OCI-M2 (cell line): ENCODE measurements around the gene UBASH3B.
A peak's percentile ranks its signal among the peaks of the same experiment; 100 is the strongest.
"Not testable (repeated sequence)": the region's sequence is repeated elsewhere in the genome, so short reads cannot be mapped to it uniquely, and the experiment has no call there.

Experiments used
- DNase-seq: peaks from one replicate; lab custom pipeline; 2025; ENCODE audit not compliant: unreplicated experiment; lab: John Stamatoyannopoulos, UW

UBASH3B gene, protein sequence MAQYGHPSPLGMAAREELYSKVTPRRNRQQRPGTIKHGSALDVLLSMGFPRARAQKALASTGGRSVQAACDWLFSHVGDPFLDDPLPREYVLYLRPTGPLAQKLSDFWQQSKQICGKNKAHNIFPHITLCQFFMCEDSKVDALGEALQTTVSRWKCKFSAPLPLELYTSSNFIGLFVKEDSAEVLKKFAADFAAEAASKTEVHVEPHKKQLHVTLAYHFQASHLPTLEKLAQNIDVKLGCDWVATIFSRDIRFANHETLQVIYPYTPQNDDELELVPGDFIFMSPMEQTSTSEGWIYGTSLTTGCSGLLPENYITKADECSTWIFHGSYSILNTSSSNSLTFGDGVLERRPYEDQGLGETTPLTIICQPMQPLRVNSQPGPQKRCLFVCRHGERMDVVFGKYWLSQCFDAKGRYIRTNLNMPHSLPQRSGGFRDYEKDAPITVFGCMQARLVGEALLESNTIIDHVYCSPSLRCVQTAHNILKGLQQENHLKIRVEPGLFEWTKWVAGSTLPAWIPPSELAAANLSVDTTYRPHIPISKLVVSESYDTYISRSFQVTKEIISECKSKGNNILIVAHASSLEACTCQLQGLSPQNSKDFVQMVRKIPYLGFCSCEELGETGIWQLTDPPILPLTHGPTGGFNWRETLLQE

DNA sequence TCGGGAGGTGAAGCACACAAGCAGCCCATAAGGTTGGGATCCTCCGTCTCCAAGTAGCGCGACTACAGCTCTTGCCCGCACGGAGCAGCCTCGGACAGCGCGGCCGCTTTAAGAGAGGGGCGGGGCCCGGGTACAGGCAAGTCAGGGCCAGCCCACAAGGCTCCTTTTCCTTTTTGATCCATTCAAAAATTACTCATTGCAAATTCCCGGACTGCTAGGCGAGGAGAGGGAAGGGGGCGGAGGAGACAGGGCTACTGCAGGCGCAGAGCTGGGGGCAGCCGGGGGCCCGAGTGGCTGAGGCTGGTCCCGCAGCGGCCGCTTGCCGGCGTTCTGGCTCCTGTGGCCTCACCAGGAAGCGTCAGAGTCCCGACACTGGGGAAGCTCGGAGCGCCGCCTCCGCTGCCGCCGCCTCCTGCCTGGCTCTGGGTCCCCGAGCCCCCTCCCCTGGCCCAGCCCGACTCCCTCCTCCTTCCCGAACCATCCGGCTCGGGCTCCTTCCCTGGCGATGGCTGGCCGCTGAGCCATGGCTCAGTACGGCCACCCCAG lies at the start of gene UBASH3B:
TSS of gene UBASH3B (plus strand) at position 196 of the 546 bp plus-strand sequence. CDS start at position 524, 328 bp downstream.
- DNase-seq: peak; percentile 4

DNA sequence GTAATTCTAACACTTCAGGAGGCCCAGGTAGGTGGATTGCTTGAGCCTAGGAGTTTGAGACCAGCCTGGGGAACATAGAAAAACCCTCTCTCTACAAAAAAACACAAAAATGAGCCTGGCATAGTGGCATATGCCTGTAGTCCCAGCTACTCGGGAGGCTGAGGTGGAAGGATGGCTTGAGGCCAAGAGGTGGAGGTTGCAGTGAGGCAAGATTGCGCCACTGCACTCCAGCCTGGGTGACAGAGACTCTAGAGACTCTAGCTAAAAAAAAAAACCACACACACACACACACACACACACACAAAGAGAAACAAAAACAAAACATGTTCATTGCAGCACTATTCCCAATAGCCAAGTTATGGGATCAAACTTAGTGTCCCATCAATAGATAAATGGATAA lies 48.4 kb upstream of the UBASH3B start:
- DNase-seq: not testable (repeated sequence)

DNA sequence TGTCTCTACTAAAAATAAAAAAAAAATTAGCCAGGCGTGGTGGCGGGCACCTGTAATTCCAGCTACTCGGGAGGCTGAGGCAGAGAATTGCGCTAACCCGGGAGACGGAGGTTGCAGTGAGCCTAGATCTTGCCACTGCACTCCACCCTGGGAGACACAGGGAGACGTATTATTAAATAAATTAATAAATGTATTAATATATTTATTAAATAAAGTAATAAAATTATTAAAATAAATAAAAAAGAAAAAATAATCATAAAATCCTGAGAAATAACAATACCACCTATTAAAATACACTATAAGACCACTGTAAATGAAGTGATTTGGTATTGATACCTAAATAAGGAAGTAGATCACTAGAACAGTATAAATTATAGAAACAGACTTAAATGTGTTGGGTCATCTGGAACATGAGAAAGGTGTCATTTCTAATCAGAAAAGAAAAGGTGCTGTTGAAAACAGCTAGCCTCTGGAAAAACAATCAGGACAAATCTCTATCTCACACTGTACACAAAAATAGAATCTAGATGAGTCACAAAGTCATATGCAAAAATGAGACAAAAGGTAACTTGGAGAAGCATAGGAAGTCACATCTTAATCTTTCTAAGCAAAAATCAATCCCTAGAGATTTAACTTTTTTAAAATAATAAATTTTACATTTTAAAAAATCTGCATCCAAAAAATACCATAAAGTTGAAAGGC lies 43.2 kb upstream of the UBASH3B start:
- DNase-seq: no peak

DNA sequence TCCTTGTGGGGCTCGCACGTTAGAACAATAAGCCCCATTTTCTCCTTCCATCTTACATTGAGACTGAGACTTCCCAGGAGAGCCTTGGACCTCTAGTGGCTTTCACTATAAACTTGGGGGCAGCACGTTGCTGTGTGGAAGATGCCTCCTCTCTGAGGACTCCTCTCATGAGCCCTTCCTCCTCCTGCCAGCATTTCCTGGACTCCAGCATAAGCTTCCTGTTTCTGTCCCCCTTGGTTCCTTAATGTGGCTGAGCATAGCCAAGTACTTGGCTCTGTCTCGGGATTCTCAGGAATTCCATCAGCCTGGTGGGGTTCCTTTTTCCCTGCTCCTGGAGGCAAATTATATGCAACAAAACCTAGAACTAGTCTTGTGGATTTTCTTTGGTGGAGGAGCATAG lies 38.8 kb upstream of the UBASH3B start:
- no peak for DNase-seq

DNA sequence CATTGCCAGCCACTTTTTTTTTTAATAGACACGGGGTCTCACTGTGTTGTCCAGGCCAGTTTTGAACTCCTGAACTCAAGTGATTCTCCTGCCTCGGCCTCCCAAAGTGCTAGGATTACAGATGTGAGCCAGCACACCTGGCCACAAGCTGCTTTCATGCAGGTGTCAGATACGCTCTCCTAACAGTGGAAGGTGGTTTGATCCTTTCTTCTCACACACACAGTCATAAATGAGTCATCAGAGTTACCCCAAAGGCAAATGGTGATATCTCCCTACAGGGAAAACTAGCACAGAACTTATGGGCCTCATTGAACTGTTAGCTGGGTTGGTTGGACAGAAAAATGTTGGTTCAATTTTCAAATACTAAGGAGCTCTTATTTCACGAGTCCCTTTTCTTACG lies 38.2 kb upstream of the UBASH3B start:
- DNase-seq: no peak

DNA sequence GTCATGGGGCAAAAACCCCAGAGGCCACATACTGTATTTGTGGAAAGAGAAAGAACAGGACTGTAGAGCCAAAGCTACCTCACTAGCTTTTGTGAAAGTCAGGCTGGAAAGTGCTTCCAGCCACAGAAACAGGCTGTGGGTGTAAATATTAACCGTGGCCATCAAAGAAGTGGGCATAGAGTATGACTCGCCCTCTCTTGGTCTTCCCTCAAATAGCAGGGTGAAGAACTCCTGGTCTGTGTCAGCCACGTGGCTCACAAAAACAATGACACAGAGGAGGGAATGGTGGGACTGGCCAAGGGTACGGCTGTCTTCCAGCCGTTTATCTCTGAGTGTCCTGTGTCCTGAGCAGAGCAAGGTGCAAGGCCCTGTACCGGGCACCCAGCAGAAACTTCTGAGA lies 37.6 kb upstream of the UBASH3B start:
- DNase-seq: no peak

DNA sequence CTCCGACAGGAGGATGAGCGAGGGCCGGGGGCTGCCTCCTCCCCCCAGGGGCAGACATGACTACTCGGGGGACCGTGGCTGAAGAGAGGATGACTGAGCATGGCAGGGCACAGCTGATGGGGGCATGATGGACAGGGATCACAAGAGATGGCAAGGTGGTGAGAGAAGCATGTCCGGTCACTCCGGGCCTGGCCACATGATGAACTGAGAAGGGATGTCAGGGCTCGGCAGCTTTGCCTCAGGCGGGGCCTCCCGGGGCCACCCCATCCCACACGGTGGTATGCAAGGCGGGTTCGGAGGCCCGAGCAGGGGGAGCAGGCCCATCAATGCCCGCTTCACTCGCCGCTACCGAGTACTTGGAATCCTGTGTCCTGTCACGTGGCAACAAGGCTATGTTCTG lies 36.6 kb upstream of the UBASH3B start:
- no peak for DNase-seq

DNA sequence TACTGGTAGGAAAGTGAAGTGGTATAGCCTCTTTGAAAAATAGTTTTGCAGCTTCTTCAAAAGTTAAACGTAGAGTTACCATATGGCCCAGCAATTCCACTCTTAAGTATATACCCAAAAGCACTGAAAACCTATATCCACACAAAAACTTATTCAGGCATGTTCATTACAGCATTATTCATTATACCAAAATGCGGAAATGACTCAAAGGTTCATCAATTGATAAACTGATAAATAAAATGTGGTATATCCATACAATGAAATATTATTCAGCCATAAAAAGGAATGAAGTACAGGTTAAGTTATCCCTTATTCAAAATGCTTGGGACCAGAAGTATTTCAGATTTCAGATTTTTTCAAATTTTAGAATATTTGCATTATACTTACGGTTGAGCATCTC lies 35.8 kb upstream of the UBASH3B start:
- no peak for DNase-seq

DNA sequence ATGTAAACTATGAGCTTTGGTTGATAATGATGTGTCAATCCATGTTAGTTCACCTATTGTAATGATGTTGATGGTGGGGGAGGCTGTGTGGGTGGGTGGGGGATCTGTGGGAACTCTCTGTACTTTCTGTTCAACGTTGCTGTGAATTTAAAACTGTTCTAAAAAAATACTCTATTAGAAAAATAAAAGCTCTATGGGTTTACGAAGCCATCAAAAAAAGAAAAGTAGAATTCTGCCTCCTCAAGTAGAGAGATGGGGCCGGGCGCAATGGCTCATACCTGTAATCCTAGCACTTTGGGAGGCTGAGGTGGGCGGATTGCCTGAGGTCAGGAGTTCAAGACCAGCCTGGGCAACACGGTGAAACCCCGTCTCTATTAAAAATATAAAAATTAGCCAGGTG lies 30.0 kb upstream of the UBASH3B start:
- not testable (repeated sequence) for DNase-seq

DNA sequence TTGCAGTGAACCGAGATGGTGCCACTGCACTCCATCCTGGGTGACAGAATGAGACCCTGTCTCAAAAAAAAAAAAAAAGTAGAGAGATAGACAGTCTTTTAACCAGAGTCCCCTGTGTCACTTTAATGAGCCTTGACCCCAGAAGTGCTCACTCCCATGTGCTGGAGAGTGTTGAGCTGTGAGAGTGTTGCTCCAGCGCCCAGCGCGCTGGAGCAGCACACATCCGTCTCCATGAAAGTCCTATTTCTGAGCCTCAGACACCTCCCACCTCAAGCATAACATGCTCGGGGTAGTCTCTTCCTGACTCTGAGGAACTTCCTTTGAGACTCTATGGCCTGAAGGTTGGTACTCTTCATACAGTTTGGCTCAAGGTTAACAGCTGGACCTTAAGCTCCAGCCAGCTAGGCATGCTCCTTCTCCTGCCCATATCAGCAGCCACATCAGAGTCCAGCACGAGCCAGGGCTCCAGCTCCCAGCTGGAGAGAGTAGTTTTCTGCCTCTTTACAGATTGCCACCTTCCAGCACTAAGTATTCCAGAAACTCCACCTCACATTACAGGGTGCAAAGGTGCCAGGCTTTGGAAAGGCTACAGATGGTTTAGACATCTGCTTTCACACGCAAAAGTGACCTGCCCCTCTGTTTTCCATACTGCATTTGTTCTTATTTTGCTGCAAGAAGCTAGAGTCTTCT lies 29.4 kb upstream of the UBASH3B start:
- no peak for DNase-seq

DNA sequence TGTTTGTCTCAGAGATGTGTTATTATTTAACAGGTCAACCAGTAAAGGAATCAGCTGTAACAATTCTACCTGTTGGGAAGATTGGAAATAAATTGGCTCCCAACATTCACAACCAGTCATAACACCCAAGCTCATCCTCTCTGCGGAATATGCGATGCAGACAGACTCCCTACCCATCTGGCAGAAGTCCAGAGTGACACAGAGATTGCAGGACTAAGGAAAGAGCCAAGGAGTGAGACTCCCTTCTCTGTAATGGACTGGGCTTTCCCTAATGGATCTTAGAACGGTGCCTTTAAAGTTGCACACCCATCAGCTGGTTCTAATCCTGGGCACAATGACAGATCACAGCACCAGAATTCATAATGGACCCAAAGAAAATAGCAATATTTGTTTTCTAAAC lies 27.8 kb upstream of the UBASH3B start:
- no peak for DNase-seq

DNA sequence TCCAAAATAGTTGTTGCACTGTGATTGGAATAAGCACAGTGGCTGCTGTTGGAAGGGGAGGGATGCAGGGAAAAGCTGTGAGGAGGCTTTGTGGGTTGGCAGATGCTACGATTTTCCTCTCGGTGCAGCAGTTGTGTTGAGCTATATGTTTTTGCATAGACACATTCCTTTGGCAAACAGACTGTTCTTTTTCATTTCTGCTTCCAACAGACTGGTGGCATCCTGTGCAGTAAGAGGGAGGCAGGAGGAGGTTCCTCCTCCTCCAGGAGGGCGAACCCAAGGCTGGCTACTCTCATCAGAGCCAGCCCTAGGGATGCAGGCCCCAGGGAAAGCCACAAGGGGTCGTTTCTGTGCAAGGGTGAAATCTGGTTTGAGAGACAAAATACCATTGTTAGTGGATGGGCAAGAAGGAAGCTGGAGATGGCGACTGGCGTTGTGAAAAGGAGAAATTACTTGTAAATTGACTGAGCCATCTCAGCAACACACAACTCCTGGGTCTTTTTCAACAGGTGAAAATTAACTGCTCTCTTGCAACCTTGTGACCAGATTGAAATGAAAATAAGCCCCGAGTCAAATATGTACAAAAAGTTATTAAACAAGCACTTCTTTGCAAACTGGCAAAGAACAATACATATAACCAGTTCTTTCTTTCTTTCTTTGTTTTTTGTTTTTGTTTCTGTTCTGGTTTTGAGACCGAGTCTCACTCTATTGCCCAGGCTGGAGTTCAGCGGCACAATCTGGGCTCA lies 26.5 kb upstream of the UBASH3B start:
- no peak for DNase-seq

DNA sequence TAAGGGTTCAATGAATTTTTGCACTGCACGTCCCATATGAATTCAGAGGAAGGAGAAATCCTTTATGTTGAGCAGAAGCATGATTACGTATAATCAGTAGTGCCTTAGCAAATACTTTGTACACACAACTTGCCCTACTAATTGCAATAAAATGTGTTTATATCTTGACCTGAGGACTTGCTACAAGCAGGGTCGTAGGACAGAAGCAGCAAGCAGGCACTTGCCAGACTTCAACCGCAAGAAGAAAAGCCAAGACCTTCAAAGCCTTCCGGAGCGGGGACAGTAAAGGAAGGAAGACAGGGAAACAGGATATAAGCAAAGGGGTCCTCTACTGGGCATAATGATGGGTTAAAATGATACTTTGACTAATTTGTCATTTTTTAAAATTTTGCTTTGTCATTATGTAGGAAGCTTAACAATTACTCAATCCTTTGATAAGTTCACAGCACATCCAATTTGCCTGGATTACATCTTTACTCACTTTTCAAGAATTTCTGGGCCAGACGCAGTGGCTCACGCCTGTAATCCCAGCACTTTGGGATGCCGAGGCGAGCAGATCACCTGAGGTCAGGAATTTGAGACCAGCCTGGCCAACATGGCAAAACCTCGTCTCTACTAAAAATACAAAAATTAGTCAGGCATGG lies 23.2 kb upstream of the UBASH3B start:
- no peak for DNase-seq

DNA sequence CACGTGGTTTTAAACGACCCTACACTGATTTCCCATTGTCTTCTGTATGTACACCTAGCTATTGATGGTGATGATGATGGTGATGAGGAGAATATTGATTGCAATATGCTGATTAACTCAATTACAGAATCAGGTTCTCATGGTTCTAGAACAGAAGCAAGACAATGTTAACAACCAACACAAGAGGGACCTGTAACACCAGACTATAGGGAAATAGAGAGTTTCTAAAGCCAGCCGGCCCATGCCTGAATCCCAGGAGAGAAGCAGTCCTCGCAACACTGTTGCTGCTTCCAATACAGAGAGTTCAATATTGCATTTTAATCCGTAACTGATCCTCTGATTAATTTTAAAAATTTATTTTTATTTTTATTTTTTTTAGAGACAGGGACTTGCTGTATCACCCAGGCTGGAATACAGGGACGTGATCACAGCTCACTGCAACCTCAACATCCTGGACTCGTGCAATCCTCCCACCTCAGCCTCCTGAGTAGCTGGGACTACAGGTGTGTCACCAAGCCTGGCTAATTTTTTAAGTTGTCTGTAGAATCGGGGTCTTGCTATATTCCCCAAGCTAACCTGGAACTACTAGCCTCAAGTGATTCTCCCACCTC lies 22.2 kb upstream of the UBASH3B start:
- DNase-seq: no peak

DNA sequence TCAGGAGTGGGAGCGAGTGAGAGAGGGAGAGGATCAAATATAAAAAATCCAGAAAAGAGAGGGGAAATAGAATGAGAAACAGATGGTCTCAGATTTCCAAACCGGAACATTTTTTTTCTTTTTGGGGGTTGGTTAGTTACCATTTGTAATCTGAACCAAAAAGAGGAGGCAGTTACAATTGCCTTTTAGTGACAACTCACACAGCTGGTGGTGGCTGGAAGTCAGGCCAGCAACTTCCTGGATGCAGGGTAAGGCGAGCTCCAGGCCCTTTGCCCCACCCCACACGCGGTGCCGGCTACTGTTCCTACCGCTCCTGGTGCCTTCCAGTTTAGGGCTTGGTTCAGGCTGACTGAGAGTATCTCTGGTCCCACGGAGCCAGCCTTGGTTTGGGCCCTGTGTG lies 21.0 kb upstream of the UBASH3B start:
- DNase-seq: no peak

DNA sequence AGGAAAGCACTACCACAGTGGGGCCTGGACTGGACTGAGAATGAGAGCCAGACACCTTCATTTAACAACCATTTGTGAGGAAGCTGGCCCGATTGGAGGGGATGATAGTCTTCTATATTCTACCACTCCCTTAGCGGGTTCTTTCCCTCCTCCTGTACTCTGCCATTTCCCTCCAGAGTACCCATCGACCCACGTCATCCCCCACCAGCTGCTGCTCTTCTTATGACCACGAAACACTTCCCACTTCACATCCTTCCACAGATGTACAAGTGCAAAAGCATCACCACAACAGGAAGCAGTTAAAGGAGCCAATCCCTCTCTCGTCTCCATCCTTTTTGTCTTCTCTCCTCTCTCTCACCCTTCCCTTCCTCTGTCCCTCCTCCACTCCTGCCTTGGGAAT lies 18.0 kb upstream of the UBASH3B start:
- no peak for DNase-seq

DNA sequence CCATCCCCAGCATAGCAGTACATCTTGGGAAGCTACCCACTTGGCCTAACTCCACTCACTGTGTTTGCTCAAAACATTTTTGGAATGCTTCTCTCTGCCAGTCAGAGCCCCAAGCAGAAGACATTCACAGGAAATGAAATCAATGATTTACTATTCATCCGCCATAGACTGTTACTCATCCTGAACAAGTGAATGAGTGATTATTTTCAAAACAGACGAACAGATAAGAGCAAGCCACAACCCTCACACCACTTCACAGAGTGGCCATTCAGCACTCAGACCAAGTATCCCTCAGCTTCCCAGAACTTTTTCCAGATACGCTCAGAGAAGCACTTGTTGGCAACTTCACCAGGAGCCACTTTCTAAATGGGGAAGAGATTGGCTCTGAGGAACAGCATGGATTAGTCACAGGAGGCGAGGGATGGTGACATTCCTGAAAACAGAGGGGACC lies 13.0 kb upstream of the UBASH3B start:
- no peak for DNase-seq

DNA sequence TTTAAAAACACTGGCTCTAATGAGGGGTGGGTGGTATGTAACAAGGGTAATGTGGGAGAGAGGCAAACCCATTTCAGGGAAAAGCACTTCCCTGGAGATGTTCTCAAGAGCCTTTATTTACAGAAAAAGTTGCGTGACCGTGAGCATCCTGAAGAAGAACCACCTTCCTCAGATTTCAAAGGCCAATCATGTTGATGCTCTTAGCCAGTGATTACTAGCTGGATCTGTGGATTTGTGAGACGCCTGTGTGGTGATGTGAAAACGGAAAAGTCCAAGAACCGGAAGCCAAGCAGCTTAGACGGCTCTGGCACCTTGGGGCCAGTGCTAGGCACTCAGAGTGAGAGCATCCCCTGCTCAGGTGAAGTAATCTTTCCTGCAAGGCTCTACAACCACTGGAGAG lies 12.6 kb upstream of the UBASH3B start:
- DNase-seq: no peak

DNA sequence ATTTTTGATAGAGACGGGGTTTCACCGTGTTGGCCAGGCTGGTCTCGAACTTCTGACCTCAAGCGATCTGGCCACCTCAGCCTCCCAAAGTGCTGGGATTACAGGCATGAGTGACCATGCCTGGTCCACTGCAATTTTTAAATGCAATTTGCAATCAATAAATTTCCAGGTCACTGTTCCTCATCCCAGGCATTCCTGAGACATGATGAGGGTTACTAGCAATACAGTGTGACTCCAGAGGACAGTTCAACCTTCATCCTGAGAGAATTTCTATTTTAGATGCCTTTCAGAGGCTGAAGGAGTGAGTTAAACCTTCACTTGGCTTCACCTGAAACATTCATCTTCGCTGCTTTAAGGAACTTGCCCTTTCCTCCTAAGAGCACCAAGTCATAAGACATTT lies 9.7 kb upstream of the UBASH3B start:
- DNase-seq: no peak
